PC-9 (cell line): Measurements from ENCODE around the gene TMEM45A. TPM values are rescaled to one million over a fixed set of nuclear protein-coding genes. Genes with fewer than 3 reads are reported as not detected.

Experiments used
- BruUV-seq: library from RNA; stranded (reverse); fragments of 400-500 nt; replicated peaks from 2 replicates; lab custom pipeline; 2021; lab: Mats Ljungman, UMichigan
- CTCF ChIA-PET: fragments of 300-600 bp; sonication (Branson Sonifier 250); formaldehyde crosslinking; loops from one replicate; lab custom pipeline; 2022; ENCODE audit warnings: antibody characterized with exemption; lab: Charles Lee
- POLR2A ChIA-PET: fragments of 300-600 bp; sonication (Branson Sonifier 250); formaldehyde crosslinking; loops from one replicate; lab custom pipeline; 2022; ENCODE audit warnings: antibody characterized with exemption; ENCODE audit not compliant: unreplicated experiment; lab: Charles Lee
- DNase-seq, 2 experiments: peaks; one replicate each; pipeline versions ENCODE4 v3.0.0 to v3.0.0-alpha.2; 2015 to 2022; ENCODE audit warnings: mixed read lengths in 1 of 2
- H2AFZ ChIP-seq: fragments of 200-600 bp; sonication (generic); 2 replicates; pipeline ENCODE4 v1.8.1; 2017; ENCODE audit warnings: antibody characterized with exemption
- H3F3A ChIP-seq: fragments of 200-600 bp; sonication (generic); 2 replicates; pipeline ENCODE4 v1.8.1; 2017; ENCODE audit warnings: antibody characterized with exemption, mild to moderate bottlenecking, low read depth; ENCODE audit not compliant: insufficient read depth
- H3K27ac ChIP-seq: fragments of 200-600 bp; sonication (generic); 2 replicates; pipeline ENCODE4 v1.6.1; 2016; ENCODE audit warnings: mixed run types
- H3K27me3 ChIP-seq: fragments of 200-600 bp; sonication (generic); 2 replicates; pipeline ENCODE4 v1.6.1; 2016; ENCODE audit warnings: low read depth, mixed run types; ENCODE audit not compliant: insufficient read depth
- H3K36me3 ChIP-seq: fragments of 200-600 bp; sonication (generic); 2 replicates; pipeline ENCODE4 v1.6.1; 2016; ENCODE audit warnings: low read depth, mixed run types
- H3K4me1 ChIP-seq: fragments of 200-600 bp; sonication (generic); replicated peaks from 2 replicates; pipeline ENCODE4 v1.6.1; 2016; ENCODE audit warnings: mixed run types; ENCODE audit not compliant: insufficient read depth
- H3K4me2 ChIP-seq: fragments of 200-600 bp; sonication (generic); 2 replicates; pipeline ENCODE4 v1.6.1; 2017; ENCODE audit warnings: mixed run types
- H3K4me3 ChIP-seq: fragments of 200-600 bp; sonication (generic); 2 replicates; pipeline ENCODE4 v1.6.1; 2016; ENCODE audit warnings: mixed run types
- H3K79me2 ChIP-seq: fragments of 200-600 bp; sonication (generic); 2 replicates; pipeline ENCODE4 v1.6.1; 2017; ENCODE audit warnings: low read depth, mixed run types
- H3K9me2 ChIP-seq: fragments of 200-600 bp; sonication (generic); 2 replicates; pipeline ENCODE4 v1.8.1; 2017; ENCODE audit warnings: mild to moderate bottlenecking; ENCODE audit not compliant: insufficient read depth
- H3K9me3 ChIP-seq: fragments of 200-600 bp; sonication (generic); 2 replicates; pipeline ENCODE4 v1.8.1; 2016; ENCODE audit warnings: low read depth; ENCODE audit not compliant: insufficient read depth
- H4K20me1 ChIP-seq: fragments of 200-600 bp; sonication (generic); 2 replicates; pipeline ENCODE4 v1.8.1; 2017; ENCODE audit not compliant: insufficient read depth
- CTCF ChIP-seq: fragments of 200-600 bp; sonication (generic); conservative IDR thresholded peaks from 2 replicates; pipeline ENCODE4 v1.6.1; 2017; ENCODE audit warnings: mixed run types, antibody characterized with exemption, mild to moderate bottlenecking, moderate library complexity
- EZH2 ChIP-seq: fragments of 200-600 bp; sonication (generic); IDR thresholded peaks from 2 replicates; pipeline ENCODE4 v1.8.0; 2017; ENCODE audit warnings: antibody characterized with exemption, low read depth
- intact Hi-C: fragments of 100-400 bp; cut with micrococcal nuclease; formaldehyde crosslinking; loops from one replicate; pipeline ENCODE4 v1.10.0; 2022; ENCODE audit not compliant: unreplicated experiment
- total RNA-seq: library from RNA; stranded (reverse); gene quantifications from 2 replicates; pipeline ENCODE4 v1.2.3, GENCODE V29; 2021

Gene TMEM45A
- total RNA-seq, 1 experiment from 2014 or later: 31.1 TPM

- BruUV-seq: no TSS peak
- Histone ChIP-seq H3K4me3 (no peak within 1 kb of the TSS), H3K36me3 (no peaks in the 10 kb centered on the region), H3K9me2 (0 out of 2 replicates have a peak, but pooled peaks cover 4% of the 10 kb centered on the region), H3F3A (no peaks in the 10 kb centered on the region), H3K4me1 (no peaks in the 10 kb centered on the region), H2AFZ (no peak within 1 kb of the TSS), H4K20me1 (no peaks in the 10 kb centered on the region), H3K9me3 (no peaks in the 10 kb centered on the region), H3K4me2 (no peak within 1 kb of the TSS), H3K27ac (no peak within 1 kb of the TSS), H3K27me3 (no peaks in the 10 kb centered on the region), H3K79me2 (no peaks in the 10 kb centered on the region)
- DNase-seq: no peak
- intact Hi-C loops: loop anchor here (10.0 kb wide), 2 partner anchors 185 to 905 kb away; partner anchors contain the start of gene SENP7
- no peak for TF ChIP-seq EZH2
- TF ChIP-seq CTCF: no peak
- ChIA-PET CTCF (no interaction called here), POLR2A (no interaction called here)
Measured at GRCh38 chr3:100609305-100609704, 116.9 kb downstream of the TMEM45A start, which contains the start of gene ADGRG7. TSS of gene ADGRG7 (plus strand) at chr3:100609601. CDS start at chr3:100609857, 256 bp downstream.

GRCh38 chr3:100609963-100610362 is 117.5 kb downstream of the TMEM45A start:
- H4K20me1 ChIP-seq: no peaks in the 10 kb centered on the region
- no peaks in the 10 kb centered on the region for H3K79me2 ChIP-seq
- no TSS peak for BruUV-seq
- no peak overlapping the region for H3K4me2 ChIP-seq
- no peaks in the 10 kb centered on the region for H3K4me1 ChIP-seq
- no peak overlapping the region for H3K27ac ChIP-seq
- POLR2A ChIA-PET: no interaction called here
- DNase-seq: no peak
- H3K4me3 ChIP-seq: no peak overlapping the region
- H3F3A ChIP-seq: no peaks in the 10 kb centered on the region
- intact Hi-C loops: loop anchor here (10.0 kb wide), 2 partner anchors 185 to 905 kb away; partner anchors contain the start of gene SENP7
- CTCF ChIA-PET: no interaction called here
- no peak overlapping the region for H2AFZ ChIP-seq
- TF ChIP-seq CTCF (no peak), EZH2 (no peak)
- H3K27me3 ChIP-seq: no peaks in the 10 kb centered on the region
- H3K36me3 ChIP-seq: no peaks in the 10 kb centered on the region
- 0 out of 2 replicates have a peak, but pooled peaks cover 4% of the 10 kb centered on the region for H3K9me2 ChIP-seq
- no peaks in the 10 kb centered on the region for H3K9me3 ChIP-seq

GRCh38 chr3:100611221-100611620 is 118.8 kb downstream of the TMEM45A start:
- POLR2A ChIA-PET: no interaction called here
- Histone ChIP-seq H3K9me2 (0 out of 2 replicates have a peak, but pooled peaks cover 4% of the 10 kb centered on the region), H3K36me3 (no peaks in the 10 kb centered on the region), H3K27me3 (no peaks in the 10 kb centered on the region), H3K79me2 (no peaks in the 10 kb centered on the region), H3K9me3 (no peaks in the 10 kb centered on the region), H4K20me1 (no peaks in the 10 kb centered on the region), H3K4me2 (no peak overlapping the region), H3K27ac (no peak overlapping the region), H3K4me3 (no peak overlapping the region), H3F3A (no peaks in the 10 kb centered on the region), H2AFZ (peak overlapping the region; percentile 31; the same call in 1 of the 2 replicates), H3K4me1 (no peaks in the 10 kb centered on the region)
- CTCF ChIA-PET: no interaction called here
- BruUV-seq: no TSS peak
- intact Hi-C loops: no loop called here
- no peak for TF ChIP-seq CTCF
- no peak for TF ChIP-seq EZH2
- DNase-seq: no peak
